Activated CD4-positive, alpha-beta memory T cell treated with anti-CD3 and anti-CD28 coated beads for 36 hours (primary cell): Measurements from ENCODE around the gene MTG1. TPM values are rescaled to one million over a fixed set of nuclear protein-coding genes. Genes with fewer than 3 reads are reported as not detected.
"Not testable (repeated sequence)": the region's sequence is repeated elsewhere in the genome, so short reads cannot be mapped to it uniquely, and the experiment has no call there.

ENCODE experiments used
- CTCF ChIA-PET: fragments of 350-600 bp; sonication (Branson Sonifier 250); formaldehyde crosslinking; loops from one replicate; lab custom pipeline; 2021; ENCODE audit warnings: antibody characterized with exemption, inconsistent platforms; lab: Charles Lee
- POLR2A ChIA-PET: fragments of 350-600 bp; sonication (Branson Sonifier 250); formaldehyde crosslinking; loops from one replicate; lab custom pipeline; 2021; ENCODE audit warnings: antibody characterized with exemption; lab: Charles Lee
- DNase-seq: peaks from one replicate; pipeline ENCODE4 v3.0.0-alpha.2; 2020
- H3K27ac Mint-ChIP-seq: one replicate; pipeline ENCODE4 v1.8.0; 2021; ENCODE audit warnings: mixed read lengths
- H3K27me3 Mint-ChIP-seq: one replicate; pipeline ENCODE4 v1.8.0; 2021; ENCODE audit warnings: mixed read lengths
- H3K36me3 Mint-ChIP-seq: one replicate; pipeline ENCODE4 v1.8.0; 2021; ENCODE audit warnings: mixed read lengths
- H3K4me1 Mint-ChIP-seq: one replicate; pipeline ENCODE4 v1.8.0; 2021; ENCODE audit warnings: low read depth, mixed read lengths
- H3K4me3 Mint-ChIP-seq: one replicate; pipeline ENCODE4 v1.8.0; 2021; ENCODE audit warnings: mild to moderate bottlenecking, mixed read lengths
- H3K9me3 Mint-ChIP-seq: one replicate; pipeline ENCODE4 v1.8.0; 2021; ENCODE audit warnings: mixed read lengths
- intact Hi-C: fragments of 100-400 bp; cut with micrococcal nuclease; formaldehyde crosslinking; loops from one replicate; pipeline ENCODE4 v1.15.1; 2023
- total RNA-seq, 2 experiments: library from RNA; stranded (reverse); gene quantifications; one replicate each; pipeline ENCODE4 v1.2.3, GENCODE V29; 2021

The MTG1 gene
- total RNA-seq, 2 experiments from 2014 or later: 33.9 to 40.3 TPM

GRCh38 chr10:133383551-133383950 is 10.4 kb upstream of the MTG1 start:
- ChIA-PET CTCF (no interaction called here), POLR2A (no interaction called here)
- intact Hi-C loops: no loop called here
- no peak overlapping the region for H3K27ac Mint-ChIP-seq
- H3K27me3 Mint-ChIP-seq: no peaks in the 10 kb centered on the region
- DNase-seq: no peak
- no peaks in the 10 kb centered on the region for H3K9me3 Mint-ChIP-seq
- peaks cover 8% of the 10 kb centered on the region for H3K36me3 Mint-ChIP-seq
- no peak overlapping the region for H3K4me3 Mint-ChIP-seq
- peaks cover 6% of the 10 kb centered on the region for H3K4me1 Mint-ChIP-seq

- H3K27ac Mint-ChIP-seq: no peak overlapping the region
- CTCF ChIA-PET: no interaction called here
Measured at GRCh38 chr10:133384071-133384470, 9.9 kb upstream of the MTG1 start.

GRCh38 chr10:133385214-133385613 is 8.7 kb upstream of the MTG1 start:
- ChIA-PET CTCF (no interaction called here), POLR2A (no interaction called here)
- intact Hi-C loops: no loop called here
- no peak for DNase-seq
- Mint-ChIP-seq H3K4me1 (peaks cover 18% of the 10 kb centered on the region), H3K36me3 (peaks cover 8% of the 10 kb centered on the region), H3K27me3 (no peaks in the 10 kb centered on the region), H3K27ac (no peak overlapping the region), H3K4me3 (no peak overlapping the region), H3K9me3 (no peaks in the 10 kb centered on the region)

More at GRCh38 chr10:133384071-133384470, 9.9 kb upstream of the MTG1 start:
- intact Hi-C loops: no loop called here
- Mint-ChIP-seq H3K36me3 (peaks cover 8% of the 10 kb centered on the region), H3K4me1 (peaks cover 11% of the 10 kb centered on the region), H3K9me3 (no peaks in the 10 kb centered on the region), H3K27me3 (no peaks in the 10 kb centered on the region), H3K4me3 (no peak overlapping the region)
- DNase-seq: no peak
- POLR2A ChIA-PET: no interaction called here

- CTCF ChIA-PET: interaction anchor here (1.7 kb wide), 1 partner anchor 57 kb away, joined by 3 read pairs; no protein-coding TSS in a partner anchor
- H3K9me3 Mint-ChIP-seq, intact Hi-C loops, H3K4me3 Mint-ChIP-seq, POLR2A ChIA-PET, DNase-seq, H3K36me3 Mint-ChIP-seq, H3K27ac Mint-ChIP-seq, H3K27me3 Mint-ChIP-seq: not testable (repeated sequence)
- peaks cover 35% of the 10 kb centered on the region for H3K4me1 Mint-ChIP-seq
Measured at GRCh38 chr10:133386951-133387350, 7.0 kb upstream of the MTG1 start.

GRCh38 chr10:133388236-133388972 is 5.6 kb upstream of the MTG1 start:
- Mint-ChIP-seq H3K9me3 (no peaks in the 10 kb centered on the region), H3K27me3 (no peaks in the 10 kb centered on the region), H3K27ac (peak overlapping the region; percentile 89), H3K36me3 (peaks cover 8% of the 10 kb centered on the region), H3K4me1 (peaks cover 36% of the 10 kb centered on the region), H3K4me3 (peak overlapping the region; percentile 65)
- DNase-seq: peak; percentile 7
- intact Hi-C loops: loop anchor here (2.0 kb wide), 1 partner anchor 60 kb away; no protein-coding TSS in a partner anchor
- ChIA-PET CTCF (interaction anchor here (1.7 to 3.3 kb wide), 2 partner anchors 59 kb away, joined by 3 to 17 read pairs; no protein-coding TSS in a partner anchor), POLR2A (interaction anchor here (1.7 to 2.8 kb wide), 2 partner anchors 15 to 31 kb away, joined by 5 to 10 read pairs; partner anchors contain the start of genes ECHS1 and FUOM)

GRCh38 chr10:133388973-133389818 is 4.8 kb upstream of the MTG1 start:
- Mint-ChIP-seq H3K9me3 (no peaks in the 10 kb centered on the region), H3K36me3 (peaks cover 6% of the 10 kb centered on the region), H3K4me3 (peak overlapping the region; percentile 65), H3K27me3 (no peaks in the 10 kb centered on the region), H3K27ac (peak overlapping the region; percentile 89), H3K4me1 (peaks cover 38% of the 10 kb centered on the region)
- CTCF ChIA-PET: interaction anchor here (1.3 to 3.3 kb wide), 3 partner anchors 60 to 131 kb away, joined by 3 to 17 read pairs (median 5); no protein-coding TSS in a partner anchor
- intact Hi-C loops: loop anchor here (1.0 to 2.0 kb wide), 3 partner anchors 10 to 114 kb away; partner anchors contain the start of gene PAOX
- peak; percentile 74 for DNase-seq
- POLR2A ChIA-PET: interaction anchor here (1.7 to 2.8 kb wide), 2 partner anchors 16 to 31 kb away, joined by 5 to 10 read pairs; partner anchors contain the start of genes ECHS1 and FUOM

GRCh38 chr10:133390597-133391248 is 3.2 kb upstream of the MTG1 start:
- POLR2A ChIA-PET: interaction anchor here (0.8 to 2.8 kb wide), 3 partner anchors 12 to 131 kb away, joined by 3 to 10 read pairs (median 3); partner anchors contain the start of gene ECHS1
- peak; percentile 44 for DNase-seq
- peak overlapping the region; percentile 65 for H3K4me3 Mint-ChIP-seq
- peak overlapping the region; percentile 96 for H3K27ac Mint-ChIP-seq
- intact Hi-C loops: loop anchor here (2.0 to 5.0 kb wide), 4 partner anchors 33 to 943 kb away; partner anchors contain the start of genes FUOM, TUBGCP2 and ZNF511
- CTCF ChIA-PET: interaction anchor here (0.8 to 3.3 kb wide), 5 partner anchors 13 to 129 kb away, joined by 3 to 17 read pairs (median 4); no protein-coding TSS in a partner anchor
- H3K36me3 Mint-ChIP-seq: peaks cover 9% of the 10 kb centered on the region
- no peaks in the 10 kb centered on the region for H3K27me3 Mint-ChIP-seq
- H3K9me3 Mint-ChIP-seq: no peaks in the 10 kb centered on the region
- peaks cover 47% of the 10 kb centered on the region for H3K4me1 Mint-ChIP-seq

- H3K4me1 Mint-ChIP-seq: peaks cover 50% of the 10 kb centered on the region
- ChIA-PET CTCF (interaction anchor here (0.8 to 3.3 kb wide), 3 partner anchors 13 to 84 kb away, joined by 3 to 17 read pairs (median 4); no protein-coding TSS in a partner anchor), POLR2A (interaction anchor here (0.8 to 2.8 kb wide), 2 partner anchors 13 to 18 kb away, joined by 3 to 10 read pairs; partner anchors contain the start of gene ECHS1)
- no peak for DNase-seq
- peak overlapping the region; percentile 96 for H3K27ac Mint-ChIP-seq
- peak overlapping the region; percentile 39 for H3K4me3 Mint-ChIP-seq
- H3K36me3 Mint-ChIP-seq: peaks cover 7% of the 10 kb centered on the region
- intact Hi-C loops: loop anchor here (2.0 to 5.0 kb wide), 4 partner anchors 34 to 944 kb away; partner anchors contain the start of genes FUOM, TUBGCP2 and ZNF511
- H3K9me3 Mint-ChIP-seq: no peaks in the 10 kb centered on the region
- no peaks in the 10 kb centered on the region for H3K27me3 Mint-ChIP-seq
Measured at GRCh38 chr10:133391249-133391635, 2.7 kb upstream of the MTG1 start.

GRCh38 chr10:133391761-133392518 is 2.0 kb upstream of the MTG1 start:
- no peaks in the 10 kb centered on the region for H3K27me3 Mint-ChIP-seq
- peaks cover 53% of the 10 kb centered on the region for H3K4me1 Mint-ChIP-seq
- intact Hi-C loops: loop anchor here (2.0 to 5.0 kb wide), 4 partner anchors 35 to 945 kb away; partner anchors contain the start of genes FUOM, TUBGCP2 and ZNF511
- H3K27ac Mint-ChIP-seq: peak overlapping the region; percentile 96
- ChIA-PET POLR2A (no interaction called here), CTCF (interaction anchor here (1.0 to 3.3 kb wide), 3 partner anchors 62 to 84 kb away, joined by 4 to 17 read pairs (median 6); no protein-coding TSS in a partner anchor)
- H3K36me3 Mint-ChIP-seq: peaks cover 10% of the 10 kb centered on the region
- no peak overlapping the region for H3K4me3 Mint-ChIP-seq
- DNase-seq: peak; percentile 73
- H3K9me3 Mint-ChIP-seq: no peaks in the 10 kb centered on the region

GRCh38 chr10:133393401-133394063 is 425 bp upstream of the MTG1 start:
- peak overlapping the region; percentile 95 for H3K27ac Mint-ChIP-seq

More at GRCh38 chr10:133393401-133394063, 425 bp upstream of the MTG1 start:
- H3K4me1 Mint-ChIP-seq: peaks cover 56% of the 10 kb centered on the region
- POLR2A ChIA-PET: no interaction called here
- peak overlapping the region; percentile 96 for H3K4me3 Mint-ChIP-seq
- DNase-seq: no peak
- H3K9me3 Mint-ChIP-seq: no peaks in the 10 kb centered on the region
- peaks cover 22% of the 10 kb centered on the region for H3K36me3 Mint-ChIP-seq
- intact Hi-C loops: loop anchor here (1.0 to 5.0 kb wide), 5 partner anchors 15 to 946 kb away; partner anchors contain the start of genes ECHS1, FUOM and PAOX
- H3K27me3 Mint-ChIP-seq: no peaks in the 10 kb centered on the region
- CTCF ChIA-PET: interaction anchor here (0.8 kb wide), 1 partner anchor 64 kb away, joined by 3 read pairs; no protein-coding TSS in a partner anchor
